NOMO-1 (cell line): Measurements from ENCODE around the gene WDR91.

Source experiments
- DNase-seq, 2 experiments: peaks; one replicate each; lab custom pipeline; 2025; ENCODE audit not compliant: unreplicated experiment in 2 of 2; lab: John Stamatoyannopoulos, UW

Gene WDR91

GRCh38 chr7:135211179-135211945 is at the start of gene WDR91:
Gene WDR91 (minus strand): TSS chr7:135211526. CDS start chr7:135211502, 24 bp downstream.
- peak; percentile 52 to 70 for DNase-seq

GRCh38 chr7:135260470-135260869 is 49.1 kb upstream of the WDR91 start:
- DNase-seq = no peak

GRCh38 chr7:135259702-135260101 is 48.4 kb upstream of the WDR91 start:
- no peak for DNase-seq

- no peak for DNase-seq
These were observed 47.3 kb upstream of the WDR91 start for GRCh38 chr7:135258585-135258984.

- no peak for DNase-seq
These were observed 46.5 kb upstream of the WDR91 start for GRCh38 chr7:135257790-135258189.

GRCh38 chr7:135253851-135254771 is 42.8 kb upstream of the WDR91 start:
- peak in 1 of 2 experiments; percentile 0 for DNase-seq

- no peak for DNase-seq
These were observed 40.4 kb upstream of the WDR91 start for GRCh38 chr7:135251496-135252391.

- DNase-seq = no peak
These were observed 37.2 kb upstream of the WDR91 start for GRCh38 chr7:135248546-135248945.

GRCh38 chr7:135247746-135248471 is 36.6 kb upstream of the WDR91 start:
- no peak for DNase-seq

GRCh38 chr7:135246191-135246825 is 35.0 kb upstream of the WDR91 start:
- DNase-seq = no peak

- no peak for DNase-seq
These were observed 34.2 kb upstream of the WDR91 start for GRCh38 chr7:135245226-135246190.

GRCh38 chr7:135242096-135242684 is 30.9 kb upstream of the WDR91 start:
- no peak for DNase-seq

GRCh38 chr7:135240441-135240840 is 29.1 kb upstream of the WDR91 start:
- DNase-seq = no peak

GRCh38 chr7:135239263-135239662 is 27.9 kb upstream of the WDR91 start:
- DNase-seq = no peak

- no peak for DNase-seq
These were observed 26.9 kb upstream of the WDR91 start for GRCh38 chr7:135238112-135238744.

- no peak for DNase-seq
These were observed 25.4 kb upstream of the WDR91 start for GRCh38 chr7:135236727-135237126.

- DNase-seq = no peak
These were observed 24.5 kb upstream of the WDR91 start for GRCh38 chr7:135235841-135236240.

- no peak for DNase-seq
These were observed 23.4 kb upstream of the WDR91 start for GRCh38 chr7:135234727-135235126.
